Adrenal gland (tissue), 12 donors: Measurements from ENCODE around the gene OR1A2. TPM values are rescaled to one million over a fixed set of nuclear protein-coding genes. Genes with fewer than 3 reads are reported as not detected.

ENCODE experiments used
- polyA plus RNA-seq, 3 donors: library from polyadenylated mRNA; stranded (reverse); fragments of 200-250 nt in 2 of 3; fragments of 350-450 nt in 1 of 3; fragmentation: Illumina TruSeq in 1 of 3; extraction: RNeasy Lipid Tissue Mini Kit (QIAGEN cat#74804) in 1 of 3; gene quantifications; one replicate each; pipeline ENCODE4 v1.2.3, GENCODE V29; 2013 to 2014
- total RNA-seq, 9 donors: library from RNA; depleted of rRNA in 4 of 9; stranded (reverse); fragments of >200 nt in 4 of 9; fragments of 120-200 nt in 1 of 9; fragmentation: NEBNext Ultra II Directional in 1 of 9; extraction: Animal tissue kit (Norgen Biotek cat#: 25700) in 1 of 9; gene quantifications; one replicate each; pipeline versions ENCODE4 v1.1.0 to v1.2.4, GENCODE V29; 2013 to 2023
- donor health status: healthy with polysubstance abuse.
- donor health status: Bipolar disorder and iron deficiency.
- donor health status: DM: yes; HTN: yes; CAD: no.
- donor health status: DM: no; HTN: no; CAD: no.
- donor health status: DM: no; HTN: no; CAD: no.
- donor health status: DM: yes; HTN: yes; CAD: no.

OR1A2 gene
- total and polyA plus RNA-seq, 12 donors = not detected

Other genes with a start within 250 kb of the OR1A2 start
- gene OR1D5, start 133.9 kb upstream of the OR1A2 start, total RNA-seq = not detected
- gene OR1D5, start 133.9 kb upstream of the OR1A2 start, polyA plus RNA-seq = not detected
- not detected for gene OR1D2, start 93.1 kb upstream of the OR1A2 start, total RNA-seq
- gene OR1D2, start 93.1 kb upstream of the OR1A2 start, polyA plus RNA-seq = not detected
- gene OR1G1, start 70.0 kb upstream of the OR1A2 start, total RNA-seq = not detected
- gene OR1G1, start 70.0 kb upstream of the OR1A2 start, polyA plus RNA-seq = not detected
- not detected for gene OR1A1, start 10.1 kb downstream of the OR1A2 start, total RNA-seq
- gene OR1A1, start 10.1 kb downstream of the OR1A2 start, polyA plus RNA-seq = not detected
- under 1 TPM in 3 of 9 donors, not detected in 6; 0.06 to 0.25 (median 0.22) TPM for gene OR3A1, start 100.8 kb downstream of the OR1A2 start, total RNA-seq
- not detected for gene OR3A1, start 100.8 kb downstream of the OR1A2 start, polyA plus RNA-seq
- 1 to 10 TPM in 1 of 9 donors, under 1 TPM in 4, not detected in 4; 0.17 to 2.6 (median 0.65) TPM for gene OR3A2, start 188.8 kb downstream of the OR1A2 start, total RNA-seq
- gene OR3A2, start 188.8 kb downstream of the OR1A2 start, polyA plus RNA-seq = under 1 TPM in 2 of 3 donors, not detected in 1; 0.07 to 0.13 TPM
- not detected for gene OR1E1, start 200.9 kb downstream of the OR1A2 start, total RNA-seq
- not detected for gene OR1E1, start 200.9 kb downstream of the OR1A2 start, polyA plus RNA-seq
- gene OR3A3, start 213.9 kb downstream of the OR1A2 start, total RNA-seq = not detected
- not detected for gene OR3A3, start 213.9 kb downstream of the OR1A2 start, polyA plus RNA-seq
- gene OR1E2, start 236.3 kb downstream of the OR1A2 start, total RNA-seq = not detected
- gene OR1E2, start 236.3 kb downstream of the OR1A2 start, polyA plus RNA-seq = not detected